ENCODE measurements around the gene SMOC2. TPM values are rescaled to one million over a fixed set of nuclear protein-coding genes. Genes with fewer than 3 reads are reported as not detected.

SMOC2 gene
- total RNA-seq, 4 donors from 2014 or later: 45.8 to 130 (median 84.0) TPM

GRCh38 chr6:168577496-168577895 lies 136.5 kb downstream of the SMOC2 start:
- WGBS: 92% methylated on average over 9 of the region's 9 CpGs
- peak overlapping the region in 2 of 4 donors; percentile 65 to 69 for H3K27ac ChIP-seq (replicated peaks in 1 of 4)
- intact Hi-C loops (cut with DNase I): no loop called here
- H3K4me1 ChIP-seq: peaks cover 17 to 65% (median 52%) of the 10 kb centered on the region in 4 donors
- H3K27me3 ChIP-seq: no peaks in the 10 kb centered on the region
- no peaks in the 10 kb centered on the region for H3K9me3 ChIP-seq
- no peak overlapping the region for H3K4me3 ChIP-seq
- TF ChIP-seq EP300 (IDR thresholded peaks at IDR 0.05) (no peak), POLR2A (IDR thresholded peaks at IDR 0.05; ENCODE audit: low read depth) (no peak), CTCF (IDR thresholded peaks at IDR 0.05) (no peak), POLR2AphosphoS5 (IDR thresholded peaks at IDR 0.05) (no peak)
- H3K36me3 ChIP-seq: no peaks in the 10 kb centered on the region
- DNase-seq (ENCODE audit: extremely low spot score): no peak

GRCh38 chr6:168578036-168578435 lies 137.1 kb downstream of the SMOC2 start:
- Histone ChIP-seq H3K27ac (replicated peaks in 1 of 4) (peak overlapping the region in 3 of 4 donors; percentile 46 to 69 (median 65)), H3K27me3 (no peaks in the 10 kb centered on the region), H3K4me3 (no peak overlapping the region), H3K9me3 (no peaks in the 10 kb centered on the region), H3K4me1 (peaks cover 17 to 65% (median 52%) of the 10 kb centered on the region in 4 donors), H3K36me3 (no peaks in the 10 kb centered on the region)
- TF ChIP-seq CTCF (IDR thresholded peaks at IDR 0.05) (no peak), POLR2AphosphoS5 (IDR thresholded peaks at IDR 0.05) (no peak), EP300 (IDR thresholded peaks at IDR 0.05) (peak; percentile 15)
- intact Hi-C loops (cut with DNase I): no loop called here
- WGBS: 54% methylated on average over 6 of the region's 8 CpGs
- no peak for DNase-seq (ENCODE audit: extremely low spot score)

- intact Hi-C loops (cut with DNase I): no loop called here
- Histone ChIP-seq H3K4me1 (peaks cover 0 to 64% (median 52%) of the 10 kb centered on the region in 4 donors), H3K27me3 (no peaks in the 10 kb centered on the region), H3K27ac (replicated peaks in 1 of 4) (no peak overlapping the region), H3K4me3 (no peak overlapping the region), H3K36me3 (no peaks in the 10 kb centered on the region), H3K9me3 (no peaks in the 10 kb centered on the region)
- DNase-seq (ENCODE audit: extremely low spot score): no peak
- WGBS: 89% methylated on average over 12 of the region's 12 CpGs
- no peak for TF ChIP-seq POLR2A (IDR thresholded peaks at IDR 0.05; ENCODE audit: low read depth)
- TF ChIP-seq EP300 (IDR thresholded peaks at IDR 0.05): no peak
- no peak for TF ChIP-seq POLR2AphosphoS5 (IDR thresholded peaks at IDR 0.05)
- TF ChIP-seq CTCF (IDR thresholded peaks at IDR 0.05): no peak
Measured at GRCh38 chr6:168581236-168581635, 140.3 kb downstream of the SMOC2 start.

GRCh38 chr6:168581706-168582105 lies 140.7 kb downstream of the SMOC2 start:
- no peaks in the 10 kb centered on the region for H3K9me3 ChIP-seq
- intact Hi-C loops (cut with DNase I): no loop called here
- H3K36me3 ChIP-seq: no peaks in the 10 kb centered on the region
- DNase-seq (ENCODE audit: extremely low spot score): no peak
- WGBS: 93% methylated on average over 9 of the region's 9 CpGs
- no peak overlapping the region for H3K27ac ChIP-seq (replicated peaks in 1 of 4)
- no peaks in the 10 kb centered on the region for H3K27me3 ChIP-seq
- peaks cover 0 to 63% (median 52%) of the 10 kb centered on the region in 4 donors for H3K4me1 ChIP-seq
- TF ChIP-seq CTCF (IDR thresholded peaks at IDR 0.05) (no peak), POLR2A (IDR thresholded peaks at IDR 0.05; ENCODE audit: low read depth) (no peak), EP300 (IDR thresholded peaks at IDR 0.05) (no peak), POLR2AphosphoS5 (IDR thresholded peaks at IDR 0.05) (no peak)
- no peak overlapping the region for H3K4me3 ChIP-seq

- Histone ChIP-seq H3K27me3 (no peaks in the 10 kb centered on the region), H3K36me3 (no peaks in the 10 kb centered on the region), H3K4me1 (peaks cover 0 to 57% (median 52%) of the 10 kb centered on the region in 4 donors), H3K27ac (replicated peaks in 1 of 4) (peak overlapping the region in 1 of 4 donors; percentile 52), H3K4me3 (no peak overlapping the region), H3K9me3 (no peaks in the 10 kb centered on the region)
- intact Hi-C loops (cut with DNase I): no loop called here
- no peak for DNase-seq (ENCODE audit: extremely low spot score)
- WGBS: 86% methylated on average over 21 of the region's 21 CpGs
- TF ChIP-seq POLR2A (IDR thresholded peaks at IDR 0.05; ENCODE audit: low read depth): no peak
- no peak for TF ChIP-seq CTCF (IDR thresholded peaks at IDR 0.05)
- TF ChIP-seq EP300 (IDR thresholded peaks at IDR 0.05): no peak
- no peak for TF ChIP-seq POLR2AphosphoS5 (IDR thresholded peaks at IDR 0.05)
Measured at GRCh38 chr6:168582571-168582981, 141.6 kb downstream of the SMOC2 start.
